ENCODE data around the gene HRK. TPM values are rescaled to one million over a fixed set of nuclear protein-coding genes. Genes with fewer than 3 reads are reported as not detected.

The HRK gene
- total RNA-seq, 1 experiment from 2014 or later: 2.6 TPM

DNA sequence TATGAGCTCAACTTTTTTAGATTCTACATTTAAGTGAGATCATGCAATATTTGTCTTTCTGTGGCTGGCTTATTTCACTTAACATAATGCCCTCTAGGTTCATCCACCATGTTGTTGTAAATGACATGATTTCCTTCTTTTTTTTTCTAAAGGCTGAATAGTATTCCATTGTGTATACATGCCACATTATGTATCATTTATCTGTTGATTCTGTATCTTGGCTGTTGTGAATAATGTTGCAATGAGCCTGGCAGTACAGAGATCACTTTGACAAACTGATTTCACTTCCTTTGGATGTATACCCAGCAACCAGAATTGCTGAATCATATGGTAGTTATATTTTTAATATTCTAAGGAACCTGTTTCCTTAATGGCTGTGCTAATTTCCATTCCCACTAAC is 48.6 kb upstream of the HRK start:
- H4K20me1 ChIP-seq (ENCODE audit: control insufficient read depth, insufficient read depth, insufficient read length): no peaks in the 10 kb centered on the region
- Mint-ChIP-seq H3K9me3 (no peaks in the 10 kb centered on the region), H3K4me3 (no peak overlapping the region), H3K27ac (no peak overlapping the region), H3K4me1 (peaks cover 4 to 6% of the 10 kb centered on the region in 2 experiments), H3K36me3 (ENCODE audit: insufficient read depth in 1 of 3, low read depth in 3 of 3) (peaks cover 6 to 26% (median 24%) of the 10 kb centered on the region in 3 experiments; a peak in 6 of 7 replicates), H3K27me3 (ENCODE audit: low read depth) (no peaks in the 10 kb centered on the region)
- H3K27me3 ChIP-seq (ENCODE audit: insufficient read depth, low read length): no peaks in the 10 kb centered on the region
- H2AK5ac ChIP-seq (ENCODE audit: insufficient read length, low read length): no peak overlapping the region
- H2BK15ac ChIP-seq (ENCODE audit: low read depth, low read length): no peak overlapping the region
- no peak overlapping the region for H4K5ac ChIP-seq (ENCODE audit: insufficient read length, low read depth, low read length)
- H3K4ac ChIP-seq (ENCODE audit: low read depth, low read length): no peak overlapping the region
- H3K4me1 ChIP-seq (ENCODE audit: insufficient read depth, low read length): no peaks in the 10 kb centered on the region
- no peak overlapping the region for H3K9ac ChIP-seq (ENCODE audit: extremely low read depth, insufficient read length, low read length)
- H2AFZ ChIP-seq (ENCODE audit: low read length): no peak overlapping the region
- H3K23ac ChIP-seq (ENCODE audit: insufficient read length, low read depth, low read length): no peak overlapping the region
- H2BK12ac ChIP-seq (ENCODE audit: insufficient read length, low read depth, low read length): no peak overlapping the region
- H3K56ac ChIP-seq (ENCODE audit: insufficient read length, low read depth, low read length): no peak overlapping the region
- H3K79me2 ChIP-seq (ENCODE audit: insufficient read depth, low read length): no peaks in the 10 kb centered on the region
- H3K4me2 ChIP-seq (ENCODE audit: insufficient read depth, insufficient read length, low read length): no peak overlapping the region
- TF ChIP-seq, protein P1, sequence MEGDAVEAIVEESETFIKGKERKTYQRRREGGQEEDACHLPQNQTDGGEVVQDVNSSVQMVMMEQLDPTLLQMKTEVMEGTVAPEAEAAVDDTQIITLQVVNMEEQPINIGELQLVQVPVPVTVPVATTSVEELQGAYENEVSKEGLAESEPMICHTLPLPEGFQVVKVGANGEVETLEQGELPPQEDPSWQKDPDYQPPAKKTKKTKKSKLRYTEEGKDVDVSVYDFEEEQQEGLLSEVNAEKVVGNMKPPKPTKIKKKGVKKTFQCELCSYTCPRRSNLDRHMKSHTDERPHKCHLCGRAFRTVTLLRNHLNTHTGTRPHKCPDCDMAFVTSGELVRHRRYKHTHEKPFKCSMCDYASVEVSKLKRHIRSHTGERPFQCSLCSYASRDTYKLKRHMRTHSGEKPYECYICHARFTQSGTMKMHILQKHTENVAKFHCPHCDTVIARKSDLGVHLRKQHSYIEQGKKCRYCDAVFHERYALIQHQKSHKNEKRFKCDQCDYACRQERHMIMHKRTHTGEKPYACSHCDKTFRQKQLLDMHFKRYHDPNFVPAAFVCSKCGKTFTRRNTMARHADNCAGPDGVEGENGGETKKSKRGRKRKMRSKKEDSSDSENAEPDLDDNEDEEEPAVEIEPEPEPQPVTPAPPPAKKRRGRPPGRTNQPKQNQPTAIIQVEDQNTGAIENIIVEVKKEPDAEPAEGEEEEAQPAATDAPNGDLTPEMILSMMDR (conservative IDR thresholded peaks at IDR 0.05): no peak
- peaks cover 5% of the 10 kb centered on the region for H3K79me1 ChIP-seq (ENCODE audit: insufficient read depth, low read depth, low read length, poor library complexity, severe bottlenecking)
- H3K18ac ChIP-seq (ENCODE audit: insufficient read length, low read depth, low read length): no peak overlapping the region
- no peak overlapping the region for H3K14ac ChIP-seq (ENCODE audit: insufficient read depth, low read length)
- no peak overlapping the region for H3K27ac ChIP-seq (ENCODE audit: insufficient read length, low read depth, low read length)
- no peaks in the 10 kb centered on the region for H3K23me2 ChIP-seq (ENCODE audit: insufficient read length, low read depth, low read length, poor library complexity, severe bottlenecking)
- no peak for DNase-seq
- H2BK20ac ChIP-seq (ENCODE audit: low read depth, low read length, poor library complexity, severe bottlenecking): no peak overlapping the region
- H2BK5ac ChIP-seq (ENCODE audit: insufficient read length, low read length): no peak overlapping the region
- no peak overlapping the region for H3T11ph ChIP-seq (ENCODE audit: low read length)
- no peaks in the 10 kb centered on the region for H3K9me3 ChIP-seq (ENCODE audit: control insufficient read depth, low read depth, low read length)
- H4K91ac ChIP-seq (ENCODE audit: insufficient read length, low read depth, low read length): no peak overlapping the region
- H4K8ac ChIP-seq (replicated peaks; ENCODE audit: insufficient read length, low read depth, low read length): no peak overlapping the region
- no peak overlapping the region for H2BK120ac ChIP-seq (ENCODE audit: low read depth, low read length, poor library complexity, severe bottlenecking)
